GM19240 (cell line): ENCODE data around the gene RFESD.
"Not testable (repeated sequence)": the region's sequence is repeated elsewhere in the genome, so short reads cannot be mapped to it uniquely, and the experiment has no call there.

ENCODE experiments used
- DNase-seq: peaks from one replicate; pipeline ENCODE4 v3.0.0; 2011; ENCODE audit warnings: low spot score; ENCODE audit not compliant: insufficient read length

The RFESD gene

DNA sequence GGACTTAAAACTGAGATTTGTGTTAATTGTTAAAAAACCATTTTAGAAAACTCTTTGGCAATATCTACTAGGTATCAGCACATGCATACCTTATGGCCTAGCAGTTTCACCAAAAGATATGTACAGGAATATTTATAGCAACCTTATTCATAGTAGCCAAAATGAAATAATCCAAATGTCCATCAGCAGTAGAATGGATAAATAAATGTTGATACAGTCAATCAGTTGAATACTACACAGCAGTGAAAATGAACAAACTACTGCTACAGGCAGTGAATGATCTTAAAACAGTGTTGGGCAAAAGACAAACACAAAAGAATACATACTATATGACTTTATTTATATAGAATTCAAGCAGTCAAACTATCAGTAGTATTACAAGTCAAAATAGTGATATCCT, 16.4 kb downstream of the RFESD start:
- no peak for DNase-seq

DNA sequence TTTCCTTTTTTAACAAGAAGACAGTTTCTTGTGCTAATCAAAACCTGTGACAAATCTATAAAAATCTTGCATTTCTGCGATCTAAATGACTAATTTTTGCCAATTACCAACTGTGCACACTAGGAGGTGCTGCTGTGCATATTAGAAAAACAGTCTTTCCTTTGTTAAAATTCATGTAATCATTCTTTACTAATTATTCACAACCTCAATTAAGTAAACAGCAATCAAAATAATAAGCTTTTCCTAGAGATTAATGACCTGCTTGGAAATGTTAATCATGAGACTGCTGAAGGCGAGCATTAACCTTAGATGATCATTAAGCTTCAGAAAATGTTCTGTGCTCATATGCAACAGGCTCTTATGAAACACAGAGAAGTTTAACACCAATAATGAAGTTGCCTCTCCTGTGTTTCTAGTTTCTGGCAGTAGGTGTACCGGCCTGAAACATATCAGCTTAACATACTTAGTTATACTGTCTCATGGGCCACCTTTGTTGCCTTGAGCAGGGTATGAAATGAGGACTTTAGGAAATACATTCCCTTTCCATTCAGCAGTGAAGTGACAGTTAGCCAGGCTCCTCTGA, 17.7 kb downstream of the RFESD start:
- DNase-seq: no peak

DNA sequence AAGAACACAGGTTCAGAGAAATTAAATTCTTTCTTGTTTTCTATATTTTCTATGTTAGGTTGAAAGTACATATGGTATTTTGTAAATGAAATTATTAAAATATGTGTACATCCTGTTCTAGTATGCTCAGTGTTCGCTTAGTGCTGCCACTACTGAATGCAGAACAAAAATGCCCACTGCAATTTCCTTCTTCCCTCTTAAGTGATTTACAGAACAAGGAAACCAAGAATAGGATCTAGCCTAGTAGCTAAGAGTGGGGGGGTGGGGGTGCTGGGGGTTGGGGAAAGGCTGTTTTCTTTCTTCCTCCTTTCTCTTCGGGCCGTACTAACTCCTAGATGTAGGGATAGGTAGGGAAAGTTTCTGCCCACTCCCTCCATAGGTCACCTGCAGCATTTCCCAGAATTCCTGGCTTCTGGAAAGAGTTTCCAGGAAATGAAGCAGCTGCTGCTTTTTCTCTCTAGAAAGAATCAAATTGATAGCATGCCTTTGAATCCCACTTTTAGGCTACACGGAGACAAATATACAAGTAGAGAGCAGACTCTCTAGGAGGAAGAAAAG, 20.6 kb downstream of the RFESD start:
- DNase-seq: no peak

DNA sequence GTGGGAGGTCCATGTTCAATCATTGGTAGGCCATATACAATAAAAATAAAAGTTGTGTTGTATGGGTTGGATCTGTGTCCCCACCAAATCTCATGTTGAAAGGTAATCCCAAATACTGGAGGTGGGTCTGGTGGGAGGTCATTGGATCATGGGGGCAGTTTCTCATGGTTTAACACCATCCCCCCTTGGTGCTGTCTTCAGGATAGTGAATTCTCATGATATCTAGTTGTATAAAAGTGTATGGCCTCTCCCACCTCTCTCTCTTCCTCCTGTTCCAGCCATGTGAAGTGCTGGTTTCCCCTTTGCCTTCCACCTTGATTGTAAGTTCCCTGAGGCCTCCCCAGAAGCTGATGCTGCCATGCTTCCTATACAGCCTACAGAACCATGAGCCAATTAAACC, 21.1 kb downstream of the RFESD start:
- DNase-seq: no peak

DNA sequence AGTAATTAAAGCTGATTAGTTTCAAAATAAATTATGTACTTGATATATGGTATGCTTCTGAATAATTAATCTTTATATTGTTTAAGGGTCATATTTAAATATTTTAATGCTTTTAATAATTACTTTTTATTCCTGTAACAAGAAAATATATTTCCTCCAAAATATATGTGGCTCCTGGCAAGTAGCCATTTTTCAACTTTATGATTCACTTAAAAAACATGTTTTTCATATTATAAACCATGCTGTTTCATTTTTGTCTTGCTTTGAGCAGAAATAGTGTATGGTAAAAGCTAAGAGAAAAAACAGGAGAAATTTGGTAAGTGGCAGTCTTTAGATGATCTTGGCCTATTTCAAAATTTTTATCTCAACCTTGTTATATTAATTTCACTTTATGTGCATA, 21.6 kb downstream of the RFESD start:
- DNase-seq: no peak

DNA sequence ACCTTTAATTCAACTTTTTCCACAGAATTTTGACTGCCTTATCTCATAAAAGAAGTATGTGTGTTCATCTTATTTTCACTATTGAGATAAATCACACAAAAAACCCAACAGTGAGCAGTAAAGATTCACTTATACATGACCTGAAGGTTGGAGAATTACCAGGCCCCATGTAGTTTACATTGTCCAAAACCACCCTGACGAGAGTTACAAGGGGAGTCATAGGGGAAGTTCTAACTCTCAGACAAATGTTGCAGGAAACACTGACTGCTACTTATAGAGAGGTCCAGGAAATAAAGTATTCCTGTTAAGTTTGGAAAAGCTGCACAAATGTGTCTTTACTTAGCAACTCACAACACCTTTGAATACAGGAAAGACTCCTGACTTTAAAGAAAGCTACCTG, 22.2 kb downstream of the RFESD start:
- DNase-seq: no peak

DNA sequence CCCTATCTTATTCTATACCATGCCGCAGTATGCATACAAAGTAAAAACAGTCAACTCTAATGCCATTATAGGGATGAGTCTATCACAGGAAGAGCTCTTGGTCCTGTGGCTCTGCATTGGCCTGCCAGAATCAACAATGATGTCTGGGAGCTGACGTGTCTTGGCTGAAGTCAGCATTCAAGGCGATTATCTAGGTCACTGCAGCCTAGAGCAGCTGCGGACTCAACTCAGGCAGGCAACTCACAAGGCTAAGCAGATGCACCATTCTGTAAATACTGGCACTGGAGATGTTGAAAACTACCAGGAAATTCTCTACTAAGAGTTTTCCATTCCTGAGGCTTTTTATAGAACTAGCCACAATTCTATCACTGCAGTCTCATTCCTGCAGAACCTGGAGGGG, 23.0 kb downstream of the RFESD start:
- DNase-seq: no peak

DNA sequence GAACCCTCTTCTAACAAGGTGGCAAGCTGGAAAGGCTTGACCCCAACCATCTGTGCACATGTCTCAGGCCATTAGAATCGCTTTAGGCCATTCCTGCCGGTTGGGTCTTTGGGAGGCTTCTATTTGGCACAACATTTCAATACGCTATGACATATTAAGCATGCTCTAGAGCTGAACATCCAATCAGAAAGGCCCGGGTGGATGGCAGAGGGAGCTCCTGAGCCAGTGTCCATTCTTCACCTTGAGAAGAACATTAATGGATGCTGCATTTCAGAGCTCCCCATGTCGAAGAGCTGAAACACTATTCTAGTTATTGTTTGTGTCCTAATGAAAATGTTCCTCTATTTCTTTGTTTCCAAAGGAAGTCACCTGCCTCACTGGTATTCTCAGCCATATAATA, 23.4 kb downstream of the RFESD start:
- no peak for DNase-seq

DNA sequence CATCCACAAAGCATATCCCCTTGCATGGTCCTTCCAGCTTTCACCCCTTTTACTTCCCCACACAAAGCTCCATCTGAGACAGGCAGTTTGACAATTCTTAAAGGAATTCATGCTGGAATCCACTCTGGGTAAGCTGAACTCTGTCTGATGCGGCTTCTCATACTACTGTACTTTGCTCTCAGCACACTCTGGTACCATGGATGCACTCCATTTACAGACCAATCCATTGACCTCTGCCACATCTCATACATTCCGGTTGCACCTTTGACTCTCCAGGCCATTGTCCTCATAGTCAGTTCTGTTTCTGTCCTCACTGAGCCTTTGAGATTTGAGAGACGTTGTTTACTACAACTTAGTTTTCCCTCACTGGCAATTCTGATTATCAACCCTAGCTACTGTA, 24.0 kb downstream of the RFESD start:
- DNase-seq: no peak

DNA sequence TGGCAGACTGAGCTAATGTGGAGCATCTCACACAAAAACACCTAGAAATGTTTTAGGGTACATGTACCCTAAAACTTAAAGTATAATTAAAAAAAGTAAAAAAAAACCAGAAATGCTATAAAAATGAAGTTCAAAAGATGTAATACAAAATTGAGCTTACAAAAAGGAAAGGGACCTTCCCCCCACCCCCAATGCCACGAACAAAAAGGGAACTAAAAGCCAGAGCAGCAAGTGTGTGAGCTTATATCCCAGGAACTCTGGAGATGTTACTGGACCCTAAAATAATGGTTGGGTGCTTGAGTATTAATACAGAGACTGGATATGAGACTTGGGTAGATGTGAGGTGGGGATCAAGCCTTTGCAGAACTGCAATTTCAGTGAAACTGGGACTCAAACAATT, 25.2 kb downstream of the RFESD start:
- DNase-seq: no peak

DNA sequence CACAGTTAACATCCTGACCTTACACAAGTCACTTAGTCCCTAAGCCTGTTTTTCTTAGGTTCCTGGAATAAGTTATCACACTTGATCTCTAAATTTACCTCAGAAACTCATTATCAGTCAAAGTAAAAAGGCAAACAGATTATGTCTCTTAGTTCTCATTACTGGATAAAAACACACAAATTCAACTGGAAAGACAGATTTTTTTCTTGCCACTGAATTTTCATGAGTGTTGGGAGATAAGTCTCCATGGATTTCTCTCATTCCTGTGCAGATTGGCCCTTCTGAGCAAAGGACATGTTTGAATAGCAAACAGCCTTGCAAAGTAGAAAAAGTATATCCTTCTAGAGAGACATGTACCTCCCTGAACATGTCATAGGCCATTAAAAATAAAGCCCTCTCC, 26.1 kb downstream of the RFESD start:
- no peak for DNase-seq

DNA sequence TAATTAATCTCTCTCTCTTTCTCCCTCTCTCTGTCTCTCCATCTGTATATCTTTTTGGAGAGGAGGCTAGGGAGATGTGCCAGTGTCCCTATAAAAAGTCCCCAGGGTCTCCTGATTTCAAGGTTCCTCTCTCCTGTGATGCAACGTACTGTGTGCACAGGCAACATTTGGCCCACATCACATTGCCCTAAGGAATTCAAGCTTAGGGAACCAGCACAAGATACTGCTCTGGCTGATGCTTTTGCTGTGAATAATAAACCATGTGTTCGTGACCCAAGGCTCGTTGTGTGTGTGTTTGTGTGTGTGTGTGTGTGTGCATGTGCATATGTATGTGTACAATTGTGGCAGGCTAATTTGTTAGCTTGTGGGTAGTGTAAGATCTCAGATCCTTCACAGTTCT, 26.5 kb downstream of the RFESD start:
- DNase-seq: no peak

DNA sequence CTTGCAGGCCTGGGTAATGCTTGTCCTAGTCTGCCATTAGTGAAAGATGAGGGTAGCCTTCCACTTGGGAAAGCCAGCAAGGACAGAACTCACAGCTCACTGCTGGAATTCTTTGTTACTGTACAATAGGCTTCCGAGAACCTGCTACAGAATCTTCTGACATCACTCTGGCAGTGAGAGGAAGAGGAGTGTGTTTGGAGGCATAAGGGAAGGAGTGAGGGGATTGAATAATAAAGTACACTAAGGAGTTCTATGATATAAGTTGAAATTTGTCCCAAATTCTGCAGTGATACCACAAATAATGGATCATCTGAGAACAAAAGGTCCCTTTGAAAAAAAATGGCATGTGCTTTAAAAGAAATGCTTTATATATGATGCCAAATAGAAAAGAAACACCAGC, 36.3 kb downstream of the RFESD start, which contains the start of gene SPATA9:
Gene SPATA9 (minus strand): TSS at position 101 of the 400 bp plus-strand sequence. CDS start 137 bp downstream, outside the sequence.
- DNase-seq: no peak

DNA sequence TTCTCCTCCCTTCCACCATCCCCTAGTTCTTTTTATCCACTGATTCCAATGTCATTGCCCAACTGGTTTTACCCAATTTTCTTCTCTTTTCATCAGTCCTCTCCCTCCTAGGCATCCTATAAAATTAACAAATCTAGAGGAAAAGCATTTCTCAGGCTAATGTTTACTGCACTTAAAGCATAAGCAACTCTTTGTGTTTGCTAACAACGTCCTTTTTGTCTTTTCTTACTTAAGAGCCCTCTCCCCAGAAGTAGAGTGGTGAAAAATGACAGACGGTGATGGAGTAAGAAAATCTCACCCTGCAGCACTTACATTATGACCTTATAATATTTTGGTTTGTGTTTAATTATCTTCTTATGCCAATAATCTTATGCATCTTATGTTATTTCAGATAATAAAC, 37.8 kb downstream of the RFESD start:
- DNase-seq: no peak

DNA sequence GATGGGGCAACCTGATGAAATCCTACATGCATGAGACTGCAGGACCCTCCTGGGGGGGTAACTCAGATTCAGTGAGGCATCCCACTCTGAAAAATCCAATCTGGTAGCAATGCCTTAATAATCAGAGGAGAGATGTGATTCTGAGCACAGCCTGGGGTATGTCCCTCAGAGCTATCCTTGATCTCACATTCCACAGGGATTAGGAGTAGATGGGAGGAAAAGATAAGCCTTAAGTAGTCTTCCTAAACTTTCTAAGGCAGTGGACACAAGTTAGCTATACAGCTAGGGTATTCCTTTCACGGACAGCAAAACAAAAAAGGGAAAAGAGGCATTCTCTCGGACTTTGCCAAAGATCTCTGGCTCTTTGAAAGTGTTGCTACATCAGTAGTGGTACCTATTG, 40.1 kb downstream of the RFESD start:
- DNase-seq: no peak

DNA sequence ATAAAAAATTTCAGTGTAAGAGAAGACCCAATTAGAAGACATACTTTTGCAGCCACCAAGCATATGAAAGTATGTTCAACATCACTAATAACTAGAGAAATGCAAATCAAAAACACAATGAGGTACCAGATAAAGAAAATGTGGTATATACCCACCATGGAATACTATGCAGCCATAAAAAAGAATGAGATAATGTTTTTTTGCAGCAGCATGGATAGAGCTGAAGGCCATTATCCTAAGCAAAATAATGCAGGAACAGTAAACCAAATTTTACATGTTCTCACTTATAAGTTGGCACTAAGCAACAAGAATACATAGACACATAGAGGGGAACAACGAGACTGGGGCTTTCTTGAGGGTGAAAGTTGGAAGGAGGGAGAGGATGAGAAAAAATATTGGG, 43.1 kb downstream of the RFESD start:
- DNase-seq: no peak

DNA sequence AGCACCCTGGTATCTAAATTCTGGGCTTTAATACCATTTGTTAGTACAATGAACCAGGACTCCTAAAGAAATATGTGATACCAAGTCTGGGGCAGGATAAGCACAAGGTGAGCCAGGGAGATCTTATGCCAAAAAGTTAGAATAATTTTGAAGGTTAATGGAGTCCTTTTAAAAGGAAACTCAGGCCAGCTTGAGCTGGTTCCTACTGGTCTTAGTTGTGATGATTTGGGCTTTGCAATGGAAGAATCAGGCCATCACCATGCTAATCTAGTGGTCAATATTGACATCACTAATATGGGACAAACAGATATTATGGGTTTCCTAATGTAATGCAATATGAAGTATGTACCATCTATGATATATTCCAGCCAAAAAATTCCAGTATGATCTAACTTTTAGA, 43.8 kb downstream of the RFESD start:
- no peak for DNase-seq

DNA sequence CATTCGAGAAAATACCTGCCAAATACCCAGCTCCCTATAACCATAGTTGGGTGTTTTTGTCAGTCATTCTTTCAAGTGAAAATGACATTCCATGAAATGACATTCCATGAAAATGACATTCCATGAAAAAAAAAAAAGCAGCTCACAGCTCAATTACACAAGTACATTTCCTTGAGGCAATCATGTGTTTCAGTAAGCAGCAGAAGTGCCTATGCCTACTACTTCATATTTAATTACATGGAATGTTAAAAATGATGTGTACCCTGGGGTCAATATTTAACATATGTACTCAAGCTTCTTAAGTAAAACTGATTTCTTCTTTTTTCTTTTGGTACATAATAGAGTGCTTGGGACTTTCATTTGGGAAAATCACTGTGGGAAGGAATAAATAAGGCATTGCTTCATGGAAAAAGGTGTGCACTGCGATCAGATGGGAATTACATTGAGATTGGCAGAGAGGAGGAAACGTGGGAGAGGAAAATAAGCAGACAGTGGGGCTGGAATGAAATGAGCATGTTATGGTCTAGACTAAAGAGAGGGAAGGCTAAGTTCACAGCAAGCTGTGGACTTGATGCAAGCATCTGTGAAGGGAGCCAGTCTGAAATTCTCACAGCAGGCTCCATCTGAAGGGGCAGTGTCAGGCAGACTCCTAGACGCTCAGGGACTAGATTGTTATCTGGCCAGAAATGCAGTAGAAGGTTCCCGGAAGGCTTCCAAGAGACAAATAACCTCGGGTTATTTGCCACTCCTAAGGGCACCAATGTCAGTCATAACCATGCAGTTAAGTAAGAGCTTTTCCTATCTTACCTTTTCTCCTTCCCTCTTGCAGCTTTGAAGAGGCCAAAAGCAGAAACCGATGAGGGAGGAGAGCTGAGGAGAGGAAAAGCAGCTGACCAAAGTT, 51.5 kb downstream of the RFESD start:
- no peak for DNase-seq

DNA sequence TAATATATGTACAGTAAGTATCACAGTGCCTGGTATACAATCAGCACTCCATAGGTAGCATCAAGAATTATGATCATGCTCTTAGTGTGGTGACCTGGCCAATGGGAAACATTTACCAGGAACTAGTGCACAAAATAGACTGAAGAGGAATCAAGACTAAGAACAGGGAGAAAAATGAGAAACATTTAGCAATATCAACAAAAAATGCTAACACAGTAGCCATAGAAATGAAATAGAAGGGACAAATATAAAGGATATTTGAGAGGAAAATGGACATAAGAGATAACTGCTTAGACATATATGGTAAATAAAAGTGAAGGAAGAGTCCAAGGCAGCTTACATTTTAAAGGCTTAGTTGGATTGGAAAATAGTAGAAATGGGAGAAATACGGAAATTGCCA, 52.8 kb downstream of the RFESD start:
- no peak for DNase-seq

DNA sequence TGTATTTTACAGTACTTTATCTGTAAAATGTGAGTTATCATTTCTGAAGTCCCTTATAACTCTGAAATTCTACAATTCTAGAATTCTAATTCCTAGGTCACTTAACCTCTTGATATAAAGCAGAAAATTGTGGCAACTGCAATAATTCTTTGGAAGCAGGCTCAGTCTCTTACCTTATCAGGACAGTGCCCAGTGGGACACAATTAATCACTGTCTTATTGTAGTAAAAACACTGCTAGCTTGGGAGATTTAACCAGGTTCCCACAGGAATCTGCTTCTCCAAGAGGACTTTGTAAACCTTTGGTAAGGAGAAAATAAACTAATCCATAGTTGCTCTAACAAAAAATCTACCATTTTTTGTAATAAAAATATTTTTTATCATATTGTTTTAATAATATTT, 54.5 kb downstream of the RFESD start:
- DNase-seq: no peak

DNA sequence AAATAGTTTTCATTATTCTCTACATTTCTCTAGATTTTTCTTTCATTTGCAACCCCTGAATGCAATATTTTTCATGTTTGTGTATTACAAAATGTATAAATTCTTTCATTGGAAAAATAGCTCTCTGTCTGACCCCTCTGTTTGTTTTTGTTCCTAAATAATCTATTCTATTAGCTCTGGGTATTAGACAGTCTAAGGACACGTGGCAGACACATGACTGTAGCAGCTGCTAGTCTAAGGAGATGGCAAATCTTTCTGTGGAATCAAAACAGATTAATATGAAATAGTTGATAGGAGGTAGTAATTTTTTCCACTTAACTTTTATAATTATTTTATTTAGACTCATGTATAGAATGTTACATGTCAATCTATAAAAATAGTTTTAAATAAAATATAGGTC, 57.6 kb downstream of the RFESD start:
- no peak for DNase-seq

DNA sequence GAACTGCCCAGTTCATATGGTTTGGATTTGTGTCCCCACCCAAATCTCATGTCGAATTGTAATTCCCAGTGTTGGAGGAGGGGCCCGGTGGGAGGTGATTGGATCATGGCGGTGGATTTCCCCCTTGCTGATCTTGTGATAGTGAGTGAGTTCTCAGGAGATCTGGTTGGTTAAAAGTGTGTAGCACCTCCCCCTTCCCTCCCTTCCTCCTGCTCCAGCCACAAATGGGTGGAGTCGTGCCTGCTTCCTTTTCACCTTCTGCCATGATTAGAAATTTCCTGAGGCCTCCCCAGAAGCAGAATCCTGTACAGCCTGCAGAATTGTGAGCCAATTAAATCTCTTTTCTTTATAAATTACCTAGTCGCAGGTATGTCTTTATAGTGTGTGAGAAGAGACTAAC, 59.6 kb downstream of the RFESD start:
- not testable (repeated sequence) for DNase-seq

DNA sequence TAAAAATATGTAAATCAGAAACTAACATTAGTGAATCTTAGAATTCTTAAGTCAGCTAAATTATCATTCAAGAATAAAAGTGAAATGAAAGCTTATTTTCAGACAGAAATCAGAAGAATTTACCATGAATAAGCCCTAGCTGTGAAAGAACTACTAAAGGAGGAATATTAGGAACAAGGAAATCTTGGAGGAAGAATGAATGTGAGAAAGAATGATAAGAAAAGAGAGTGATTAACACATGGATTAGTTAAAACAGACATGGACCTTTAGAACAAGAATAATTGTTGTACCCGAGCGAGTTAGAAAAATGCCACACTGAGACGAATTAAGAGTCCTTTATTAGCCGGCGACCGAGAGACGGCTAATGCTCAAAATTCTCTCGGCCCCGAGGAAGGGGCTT, 60.5 kb downstream of the RFESD start:
- DNase-seq: no peak
